Measurements from ENCODE around the gene KBTBD3.
"Not testable (repeated sequence)": the region's sequence is repeated elsewhere in the genome, so short reads cannot be mapped to it uniquely, and the experiment has no call there.

Gene KBTBD3

DNA sequence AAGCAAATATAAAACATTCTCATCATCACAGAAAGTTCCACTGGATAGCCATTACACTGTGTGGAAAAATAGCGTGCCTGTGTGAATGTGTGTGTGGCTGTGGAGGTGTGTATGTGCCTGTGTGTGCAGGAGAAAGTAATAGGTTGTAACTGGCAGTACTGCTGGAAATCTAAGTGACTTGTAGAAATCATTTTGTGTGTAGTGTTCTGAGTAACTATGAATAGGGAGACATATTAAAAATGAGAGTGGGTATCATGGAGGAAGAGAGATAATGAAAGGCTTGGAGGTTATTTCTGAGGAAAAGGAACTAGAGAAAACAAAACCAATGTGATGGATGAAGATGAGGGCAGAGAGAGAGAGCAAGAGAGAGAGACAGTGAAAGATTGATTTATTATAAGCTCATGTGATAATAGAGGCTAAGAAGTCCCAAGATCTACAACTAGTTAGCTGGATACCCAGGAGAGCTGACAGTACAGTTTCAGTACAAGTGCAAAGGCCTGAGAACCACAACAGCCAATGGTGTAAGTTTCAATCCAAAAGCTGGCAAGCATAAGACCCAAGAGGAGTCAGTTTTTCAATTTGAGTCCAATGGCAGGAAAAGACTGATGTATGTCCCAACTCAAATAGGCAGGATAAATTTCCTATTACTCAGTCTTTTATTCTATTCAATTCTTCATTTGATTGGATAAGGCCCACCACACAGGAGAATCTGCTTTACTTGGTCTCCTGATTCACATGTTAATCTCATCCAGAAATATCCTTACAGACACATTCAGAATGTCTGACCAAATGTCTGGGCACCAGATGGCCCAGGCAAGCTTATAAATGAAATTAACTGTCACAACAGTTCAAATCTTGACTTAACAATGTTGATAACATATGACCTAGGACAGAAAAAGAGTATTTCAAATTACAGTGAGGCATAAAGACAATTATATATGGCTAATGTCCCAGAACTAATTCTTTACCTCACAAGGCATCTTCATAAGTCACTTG lies 14.9 kb downstream of the KBTBD3 start:
- no peak for DNase-seq

GRCh38 chr11:106061249-106061784 lies 15.8 kb downstream of the KBTBD3 start:
- no peak for DNase-seq

DNA sequence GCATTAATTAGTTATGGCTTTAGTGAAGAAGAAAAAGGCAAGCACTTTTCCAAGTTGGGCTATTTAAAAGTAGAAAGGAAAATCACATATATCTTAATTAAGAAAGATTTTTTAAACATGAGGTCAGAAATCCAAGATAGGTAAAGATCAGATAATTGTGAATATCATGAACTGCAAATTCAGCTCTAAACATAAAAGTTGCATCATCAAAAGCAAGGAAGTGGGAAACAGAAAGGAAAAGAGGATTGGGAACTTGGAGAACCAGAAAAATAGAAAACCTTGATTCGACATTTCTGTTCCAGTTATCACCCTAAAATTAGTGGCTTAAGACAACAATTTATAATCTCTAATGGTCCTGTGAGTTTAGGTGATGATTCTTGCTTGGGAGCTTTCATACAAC lies 17.5 kb downstream of the KBTBD3 start:
- DNase-seq, result no peak

- DNase-seq, result not testable (repeated sequence)
These were observed 18.8 kb downstream of the KBTBD3 start for GRCh38 chr11:106058377-106058776.

GRCh38 chr11:106051103-106051502 lies 26.0 kb downstream of the KBTBD3 start:
- no peak for DNase-seq

DNA sequence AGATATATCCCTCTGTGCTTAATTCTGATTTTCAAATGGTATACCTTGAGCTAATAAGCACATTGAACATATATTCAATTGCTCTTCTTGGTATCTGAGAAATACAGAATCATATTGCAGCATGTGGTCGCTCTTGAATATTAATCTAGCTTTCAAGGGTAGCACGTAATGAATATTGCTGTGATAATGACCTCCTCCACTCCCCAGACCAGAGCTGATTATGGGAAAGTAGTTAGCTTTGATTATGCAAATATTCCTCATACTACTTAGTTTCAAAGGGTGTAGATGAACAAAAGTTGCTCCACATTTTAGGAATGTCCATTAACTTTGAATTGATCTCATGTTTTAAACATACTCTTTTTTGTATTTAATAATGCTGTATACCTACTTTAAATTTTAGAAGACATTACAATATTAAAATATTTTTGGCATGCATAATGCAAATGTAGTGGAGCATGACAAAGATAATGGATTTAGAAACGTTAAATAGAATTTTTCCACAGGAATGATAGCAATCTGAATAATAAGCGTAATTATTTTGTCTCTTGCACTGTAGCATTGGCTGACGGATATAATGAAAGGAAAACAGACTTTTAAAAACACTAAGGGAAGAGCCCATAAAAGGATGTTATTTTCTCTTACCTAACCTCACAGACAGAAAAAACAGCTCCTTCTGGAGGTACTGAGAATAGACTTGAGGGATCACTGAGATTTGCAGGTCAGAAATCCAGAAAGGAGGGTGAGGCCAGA lies 27.2 kb downstream of the KBTBD3 start:
- no peak for DNase-seq

DNA sequence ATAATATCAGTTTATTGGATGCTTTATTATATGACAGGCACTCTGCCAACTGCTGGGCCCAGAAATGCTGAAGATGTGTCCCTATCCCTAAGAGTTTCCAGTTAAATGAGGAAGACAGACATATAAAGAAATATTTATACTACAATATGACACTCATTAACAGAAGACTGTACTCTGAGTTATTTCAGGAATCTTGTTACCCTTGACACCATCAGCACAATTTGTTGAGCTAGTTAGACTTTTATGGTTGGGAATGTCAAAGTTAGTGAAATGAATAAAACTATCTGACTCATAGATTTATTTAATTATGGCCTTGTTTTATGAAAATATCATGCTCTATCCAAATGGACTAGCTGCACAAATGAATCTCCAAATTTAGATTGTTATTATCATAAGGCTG lies 29.5 kb downstream of the KBTBD3 start:
- no peak for DNase-seq

DNA sequence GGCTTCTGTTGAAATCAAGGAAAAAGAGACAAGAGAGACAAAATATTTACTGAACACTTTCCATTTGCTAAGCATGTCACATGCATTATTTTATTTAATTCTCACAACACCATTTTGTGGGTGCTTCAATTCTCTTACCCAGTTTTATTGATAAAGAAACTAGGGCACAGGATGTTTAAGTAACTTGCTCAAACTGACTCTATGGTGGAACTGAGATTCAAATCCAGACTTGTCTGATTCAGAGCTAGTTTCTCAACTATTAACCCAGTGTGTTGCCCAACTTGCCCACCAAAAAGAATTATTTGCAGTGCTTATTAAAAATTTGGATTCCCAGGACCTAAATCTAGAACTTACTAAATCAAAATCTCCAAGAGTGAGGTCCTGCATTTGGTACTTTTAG lies 33.6 kb downstream of the KBTBD3 start:
- no peak for DNase-seq

- DNase-seq, result no peak
These were observed 44.3 kb downstream of the KBTBD3 start for GRCh38 chr11:106032861-106033260.

- no peak for DNase-seq
These were observed 45.2 kb downstream of the KBTBD3 start for GRCh38 chr11:106031936-106032335.

DNA sequence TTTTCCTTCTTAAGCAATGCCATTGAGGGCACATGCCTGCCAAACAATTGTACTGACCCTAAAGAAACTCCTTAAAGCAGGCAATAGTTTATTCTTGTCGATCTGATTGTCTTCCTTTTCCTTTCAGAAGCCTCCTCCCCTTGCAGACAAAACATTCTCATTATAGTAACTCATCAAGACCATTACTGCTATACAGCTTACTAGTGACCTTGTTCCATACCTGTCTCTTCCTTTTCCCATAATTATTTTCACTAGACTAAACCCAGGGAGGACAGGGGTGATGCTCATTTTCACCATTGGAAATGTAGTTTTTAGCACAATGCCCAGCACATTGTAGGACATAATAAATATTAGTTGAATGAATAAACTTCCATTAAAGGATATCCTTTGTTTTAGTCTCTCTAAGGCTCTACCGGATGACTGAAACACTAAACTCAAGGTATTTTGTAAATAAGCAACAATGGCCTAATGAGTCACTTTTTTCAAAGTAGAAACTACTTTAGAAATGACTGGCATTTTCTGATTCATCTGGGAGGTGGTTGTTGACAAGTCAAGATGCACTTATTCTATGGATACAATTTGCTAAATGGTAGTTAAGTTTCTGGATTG lies 45.8 kb downstream of the KBTBD3 start:
- DNase-seq, result no peak

- DNase-seq, result no peak
These were observed 46.5 kb downstream of the KBTBD3 start for GRCh38 chr11:106030609-106031008.

GRCh38 chr11:106022795-106023275 lies 54.3 kb downstream of the KBTBD3 start:
- DNase-seq, result no peak

DNA sequence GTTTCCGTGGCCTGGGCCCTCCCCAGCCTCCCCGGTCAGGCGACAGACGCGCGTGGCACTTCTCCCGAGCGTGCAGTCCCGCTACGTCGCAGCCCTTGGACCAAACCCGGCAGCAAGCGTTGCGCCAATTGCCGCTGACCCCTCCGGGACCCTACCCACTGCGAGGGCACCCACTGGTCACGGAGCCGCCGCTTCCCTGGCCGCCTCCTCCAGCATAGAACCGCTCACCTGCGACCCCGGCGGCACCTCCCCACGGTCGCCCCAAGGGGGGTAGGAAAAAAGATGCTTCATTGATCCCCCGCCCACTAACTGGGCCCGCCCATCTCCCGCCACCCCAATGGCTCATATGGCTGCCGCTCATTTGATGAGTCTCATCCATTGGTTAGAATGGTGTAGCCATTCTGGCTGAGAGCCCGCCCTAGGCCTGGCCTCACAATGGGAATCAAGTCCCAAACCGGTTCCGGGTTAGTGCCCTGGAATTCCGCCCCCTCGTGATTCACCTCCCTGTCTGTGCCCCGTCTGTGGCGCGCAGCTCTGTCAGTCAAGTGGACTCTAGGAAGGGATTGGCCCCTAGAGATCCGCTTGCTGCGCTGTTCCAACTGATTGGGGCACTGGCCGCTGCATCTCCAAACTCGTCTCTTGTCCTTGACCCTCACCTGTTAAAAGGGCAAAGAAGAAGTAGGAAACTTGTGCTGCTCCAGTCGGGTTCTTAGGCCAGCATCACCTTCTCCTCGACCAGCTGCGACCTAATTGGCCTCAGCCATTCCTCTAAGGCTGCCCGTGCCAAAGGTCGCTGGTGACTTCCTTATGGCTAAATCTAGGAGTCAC lies 55.0 kb downstream of the KBTBD3 start, which contains the start of gene MSANTD4:
TSS of gene MSANTD4 (minus strand) at position 274 of the 828 bp plus-strand sequence. CDS start 11,323 bp downstream, outside the sequence.
- peak; percentile 91 to 95 (median 93) for DNase-seq

DNA sequence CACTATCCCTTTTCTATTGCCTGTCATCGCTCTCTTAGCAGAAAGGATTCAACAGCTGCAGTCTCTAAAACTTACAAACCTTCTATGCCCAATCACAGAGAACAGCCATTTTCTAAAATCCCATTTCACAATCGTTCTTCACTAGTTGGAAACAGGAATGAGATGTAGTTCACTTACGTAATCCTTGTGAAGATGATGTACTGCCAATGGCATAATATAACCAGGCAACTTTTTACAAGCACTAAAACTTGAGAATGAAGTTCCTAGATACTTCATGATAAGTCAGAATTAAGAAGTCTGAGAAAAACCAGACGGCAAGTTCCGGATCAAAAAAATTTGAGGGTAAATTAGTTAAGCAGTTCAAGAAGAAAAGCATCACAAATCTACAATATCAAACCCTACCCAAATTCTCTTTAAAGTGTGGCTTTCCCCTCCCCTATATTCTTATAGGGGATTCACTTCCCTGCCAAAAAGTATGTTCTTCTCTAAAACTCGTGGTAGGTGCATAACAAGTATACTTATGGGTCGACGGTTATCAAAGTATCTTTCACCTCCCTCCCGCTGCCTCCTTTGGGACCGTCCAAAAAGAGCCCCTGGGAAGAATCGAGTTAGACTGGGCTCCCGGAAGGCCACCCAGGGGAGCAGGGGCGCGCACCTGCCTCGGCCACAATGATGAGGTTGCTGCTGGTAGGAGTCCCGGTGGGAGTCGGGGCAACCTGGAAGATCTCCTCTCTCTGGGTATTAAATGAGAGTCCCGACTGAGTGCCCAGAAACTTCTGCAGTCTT lies 55.8 kb downstream of the KBTBD3 start:
- DNase-seq, result peak in 1 of 4 experiments; percentile 17

- DNase-seq, result no peak
These were observed 60.1 kb downstream of the KBTBD3 start for GRCh38 chr11:106017093-106017492.

- no peak for DNase-seq
These were observed 62.1 kb downstream of the KBTBD3 start for GRCh38 chr11:106015066-106015465.

GRCh38 chr11:106014620-106015019 lies 62.5 kb downstream of the KBTBD3 start:
- DNase-seq, result no peak

DNA sequence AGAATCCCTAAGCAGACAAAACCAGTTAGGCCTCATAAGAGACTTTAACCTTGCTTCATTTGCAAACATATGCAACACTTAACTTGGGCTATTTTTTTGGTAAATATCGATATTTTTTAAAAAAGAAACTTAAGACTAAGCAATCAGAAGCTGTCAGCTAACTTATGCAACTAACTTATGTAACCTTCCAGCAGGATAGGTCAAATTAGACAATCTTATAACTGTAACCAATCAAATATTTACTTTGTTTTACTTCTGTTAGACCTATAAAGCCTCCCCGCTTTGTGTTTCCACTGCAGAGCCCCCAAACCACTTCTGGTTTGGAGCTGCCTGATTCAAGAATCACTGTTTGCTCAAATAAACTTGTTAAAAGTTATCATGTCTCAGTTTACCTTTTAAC lies 63.1 kb downstream of the KBTBD3 start:
- no peak for DNase-seq

DNA sequence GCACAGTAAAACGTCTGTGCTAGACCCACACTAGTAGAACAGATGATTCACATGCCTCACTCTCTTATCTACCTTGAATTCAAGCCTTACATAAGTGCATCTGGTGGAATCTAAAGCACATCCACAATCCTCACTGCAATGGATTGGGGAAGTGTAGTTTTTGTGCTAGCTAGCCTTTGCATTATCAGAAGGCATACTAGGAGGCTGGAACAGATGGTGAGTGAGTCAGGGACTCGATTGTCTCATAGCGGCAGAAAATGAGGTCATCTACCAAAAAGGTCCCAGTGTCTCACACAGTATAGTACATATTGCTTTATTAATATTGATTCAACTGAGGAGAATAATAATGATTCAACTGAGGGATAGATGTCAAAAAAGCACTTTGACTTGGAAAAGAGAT lies 64.4 kb downstream of the KBTBD3 start:
- no peak for DNase-seq

- DNase-seq, result no peak
These were observed 65.7 kb downstream of the KBTBD3 start for GRCh38 chr11:106011481-106011880.
